Measurements from ENCODE around the gene ZNF565.
"Not testable (repeated sequence)": the region's sequence is repeated elsewhere in the genome, so short reads cannot be mapped to it uniquely, and the experiment has no call there.

DNA sequence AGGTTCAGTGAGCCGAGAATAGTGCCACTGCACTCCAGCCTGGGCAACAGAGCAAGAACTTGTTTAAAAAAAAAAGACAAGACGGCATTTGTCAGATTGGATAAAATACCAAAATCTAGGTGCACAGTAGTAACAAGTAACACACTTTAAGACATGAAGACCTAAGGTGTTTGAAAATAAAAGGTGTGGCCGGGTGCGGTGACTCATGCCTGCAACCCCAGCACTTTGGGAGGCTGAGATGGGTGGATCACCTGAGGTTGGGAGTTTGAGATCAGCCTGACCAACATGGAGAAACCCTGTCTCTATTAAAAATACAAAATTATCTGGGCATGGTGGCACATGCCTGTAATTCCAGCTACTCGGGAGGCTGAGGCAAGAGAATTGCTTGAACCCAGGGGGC, 27.7 kb downstream of the ZNF565 start:
- TF ChIP-seq EZH2 (IDR thresholded peaks at IDR 0.05; ENCODE audit: low read length): not testable (repeated sequence)
- TF ChIP-seq, protein P1, sequence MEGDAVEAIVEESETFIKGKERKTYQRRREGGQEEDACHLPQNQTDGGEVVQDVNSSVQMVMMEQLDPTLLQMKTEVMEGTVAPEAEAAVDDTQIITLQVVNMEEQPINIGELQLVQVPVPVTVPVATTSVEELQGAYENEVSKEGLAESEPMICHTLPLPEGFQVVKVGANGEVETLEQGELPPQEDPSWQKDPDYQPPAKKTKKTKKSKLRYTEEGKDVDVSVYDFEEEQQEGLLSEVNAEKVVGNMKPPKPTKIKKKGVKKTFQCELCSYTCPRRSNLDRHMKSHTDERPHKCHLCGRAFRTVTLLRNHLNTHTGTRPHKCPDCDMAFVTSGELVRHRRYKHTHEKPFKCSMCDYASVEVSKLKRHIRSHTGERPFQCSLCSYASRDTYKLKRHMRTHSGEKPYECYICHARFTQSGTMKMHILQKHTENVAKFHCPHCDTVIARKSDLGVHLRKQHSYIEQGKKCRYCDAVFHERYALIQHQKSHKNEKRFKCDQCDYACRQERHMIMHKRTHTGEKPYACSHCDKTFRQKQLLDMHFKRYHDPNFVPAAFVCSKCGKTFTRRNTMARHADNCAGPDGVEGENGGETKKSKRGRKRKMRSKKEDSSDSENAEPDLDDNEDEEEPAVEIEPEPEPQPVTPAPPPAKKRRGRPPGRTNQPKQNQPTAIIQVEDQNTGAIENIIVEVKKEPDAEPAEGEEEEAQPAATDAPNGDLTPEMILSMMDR (optimal IDR thresholded peaks at IDR 0.05 in 1 of 3, IDR thresholded peaks at IDR 0.05 in 1 of 3, conservative IDR thresholded peaks at IDR 0.05 in 1 of 3; ENCODE audit: extremely low read depth in 1 of 3, insufficient read depth in 2 of 3, low read length in 3 of 3): not testable (repeated sequence)

All from keratinocyte (primary cell).